ENCODE results near the gene KCTD1.

DNA sequence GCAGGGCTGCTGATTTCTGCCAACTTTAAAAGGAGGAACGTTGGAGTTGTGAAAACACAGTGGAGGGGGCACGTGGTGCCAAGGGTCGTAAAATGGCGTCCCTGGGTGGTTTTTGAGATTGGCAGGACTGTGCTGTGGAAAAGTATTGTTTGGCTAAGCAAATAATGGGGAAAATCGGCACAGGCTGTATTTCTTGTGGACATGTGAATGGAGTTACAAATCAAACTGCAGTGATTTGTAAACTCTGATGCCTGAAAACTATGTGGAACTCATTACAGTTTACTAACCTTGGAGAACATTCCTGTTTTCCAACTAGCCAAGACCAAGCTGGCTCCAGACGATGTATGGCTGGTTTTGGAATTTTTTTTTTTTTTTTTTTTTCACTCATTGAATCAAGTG lies 68.7 kb downstream of the KCTD1 start:
- TF ChIP-seq EZH2 (IDR thresholded peaks at IDR 0.05; ENCODE audit: low read depth) = no peak
- TF ChIP-seq, protein P1, sequence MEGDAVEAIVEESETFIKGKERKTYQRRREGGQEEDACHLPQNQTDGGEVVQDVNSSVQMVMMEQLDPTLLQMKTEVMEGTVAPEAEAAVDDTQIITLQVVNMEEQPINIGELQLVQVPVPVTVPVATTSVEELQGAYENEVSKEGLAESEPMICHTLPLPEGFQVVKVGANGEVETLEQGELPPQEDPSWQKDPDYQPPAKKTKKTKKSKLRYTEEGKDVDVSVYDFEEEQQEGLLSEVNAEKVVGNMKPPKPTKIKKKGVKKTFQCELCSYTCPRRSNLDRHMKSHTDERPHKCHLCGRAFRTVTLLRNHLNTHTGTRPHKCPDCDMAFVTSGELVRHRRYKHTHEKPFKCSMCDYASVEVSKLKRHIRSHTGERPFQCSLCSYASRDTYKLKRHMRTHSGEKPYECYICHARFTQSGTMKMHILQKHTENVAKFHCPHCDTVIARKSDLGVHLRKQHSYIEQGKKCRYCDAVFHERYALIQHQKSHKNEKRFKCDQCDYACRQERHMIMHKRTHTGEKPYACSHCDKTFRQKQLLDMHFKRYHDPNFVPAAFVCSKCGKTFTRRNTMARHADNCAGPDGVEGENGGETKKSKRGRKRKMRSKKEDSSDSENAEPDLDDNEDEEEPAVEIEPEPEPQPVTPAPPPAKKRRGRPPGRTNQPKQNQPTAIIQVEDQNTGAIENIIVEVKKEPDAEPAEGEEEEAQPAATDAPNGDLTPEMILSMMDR (conservative IDR thresholded peaks at IDR 0.05) = no peak

Measured in PC-9 (cell line).